Stimulated activated CD4-positive, alpha-beta T cell treated with anti-CD3 and anti-CD28 coated beads, Interleukin-1b, Interleukin-23, amount 100 ng/mL, for 4 hours (primary cell): ENCODE data around the gene CCDC78.

Source experiments
- DNase-seq, 2 donors: peaks; one replicate each; pipeline ENCODE4 v3.0.0-alpha.2; 2020; ENCODE audit warnings: low read depth in 2 of 2

Gene CCDC78

DNA sequence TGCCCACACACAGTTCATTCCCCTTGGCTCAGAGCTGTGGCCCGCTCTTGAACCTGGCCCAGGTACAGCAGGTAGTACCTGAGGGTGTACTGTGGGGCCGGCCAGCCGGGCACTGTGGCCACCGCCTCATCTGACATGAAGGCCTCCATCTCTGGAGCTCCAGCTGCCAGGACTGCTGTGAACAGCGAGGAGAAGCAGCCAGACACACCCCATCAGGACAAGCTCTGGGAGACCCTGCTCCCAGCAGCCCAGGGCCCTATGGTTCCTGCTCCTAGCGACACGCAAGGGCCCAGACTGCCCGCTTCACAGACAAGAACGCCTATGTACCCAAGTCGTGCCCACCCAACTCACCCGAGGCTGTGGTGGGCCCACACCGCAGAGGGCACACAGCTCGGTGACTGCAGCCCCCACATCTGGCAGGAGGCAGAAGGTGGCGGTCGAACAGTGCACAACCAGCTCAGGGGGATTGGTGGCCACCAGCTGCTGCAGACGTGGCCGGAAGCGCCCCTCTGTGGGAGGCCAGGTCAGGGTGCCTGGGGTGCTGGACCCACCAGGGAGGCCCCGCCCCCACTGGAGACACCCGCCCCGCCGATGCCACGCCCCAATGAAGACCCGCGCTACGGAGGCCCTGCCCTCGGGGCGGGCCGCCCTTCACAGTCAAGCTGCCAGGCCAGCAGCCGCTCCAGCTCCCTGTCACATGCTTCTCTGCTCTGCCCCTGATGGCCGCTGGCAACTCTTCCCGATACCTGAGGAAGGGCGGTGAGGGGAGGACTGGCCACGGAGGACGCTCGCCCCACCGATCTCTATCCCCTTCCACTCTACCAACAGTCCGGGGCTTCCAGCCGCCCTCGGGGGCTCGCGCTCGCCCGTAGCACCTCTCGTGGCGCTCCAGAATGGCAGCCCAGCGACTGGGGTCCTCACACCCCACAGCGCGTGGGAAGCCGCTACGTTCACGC lies 47.1 kb downstream of the CCDC78 start:
- DNase-seq = peak in 1 of 2 donors; percentile 49

DNA sequence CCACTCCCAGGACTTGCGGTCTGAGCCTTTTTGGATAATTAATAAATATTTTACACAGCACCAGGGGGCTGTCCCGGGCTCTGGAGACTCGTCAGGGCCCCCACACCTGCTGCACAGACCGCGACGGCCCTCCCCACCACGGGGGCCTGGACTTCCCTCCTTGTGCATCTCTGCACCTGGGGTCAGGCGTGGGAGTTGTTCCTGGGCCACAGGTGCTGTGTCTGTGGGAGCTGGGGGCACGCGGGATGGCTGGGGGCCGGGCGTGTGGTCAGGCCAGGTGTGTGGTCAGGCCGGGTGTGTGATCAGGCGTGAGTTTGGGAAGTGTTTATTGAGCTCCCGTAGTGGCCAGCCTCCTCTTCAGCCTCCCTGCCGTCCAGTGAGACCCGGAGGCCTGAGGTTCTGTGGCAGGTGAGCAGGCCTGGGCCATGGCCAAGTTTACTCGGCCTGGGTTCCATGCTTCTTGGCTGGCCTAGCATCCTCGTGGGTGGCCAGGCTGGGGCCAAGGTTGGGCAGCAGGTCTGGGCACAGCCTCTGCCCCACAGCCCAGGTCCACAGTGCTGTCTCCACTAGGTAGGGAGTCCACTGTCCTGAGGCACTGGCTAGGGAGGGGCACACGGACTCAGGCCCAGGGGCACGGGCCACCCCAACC lies 47.9 kb downstream of the CCDC78 start:
- DNase-seq = no peak

DNA sequence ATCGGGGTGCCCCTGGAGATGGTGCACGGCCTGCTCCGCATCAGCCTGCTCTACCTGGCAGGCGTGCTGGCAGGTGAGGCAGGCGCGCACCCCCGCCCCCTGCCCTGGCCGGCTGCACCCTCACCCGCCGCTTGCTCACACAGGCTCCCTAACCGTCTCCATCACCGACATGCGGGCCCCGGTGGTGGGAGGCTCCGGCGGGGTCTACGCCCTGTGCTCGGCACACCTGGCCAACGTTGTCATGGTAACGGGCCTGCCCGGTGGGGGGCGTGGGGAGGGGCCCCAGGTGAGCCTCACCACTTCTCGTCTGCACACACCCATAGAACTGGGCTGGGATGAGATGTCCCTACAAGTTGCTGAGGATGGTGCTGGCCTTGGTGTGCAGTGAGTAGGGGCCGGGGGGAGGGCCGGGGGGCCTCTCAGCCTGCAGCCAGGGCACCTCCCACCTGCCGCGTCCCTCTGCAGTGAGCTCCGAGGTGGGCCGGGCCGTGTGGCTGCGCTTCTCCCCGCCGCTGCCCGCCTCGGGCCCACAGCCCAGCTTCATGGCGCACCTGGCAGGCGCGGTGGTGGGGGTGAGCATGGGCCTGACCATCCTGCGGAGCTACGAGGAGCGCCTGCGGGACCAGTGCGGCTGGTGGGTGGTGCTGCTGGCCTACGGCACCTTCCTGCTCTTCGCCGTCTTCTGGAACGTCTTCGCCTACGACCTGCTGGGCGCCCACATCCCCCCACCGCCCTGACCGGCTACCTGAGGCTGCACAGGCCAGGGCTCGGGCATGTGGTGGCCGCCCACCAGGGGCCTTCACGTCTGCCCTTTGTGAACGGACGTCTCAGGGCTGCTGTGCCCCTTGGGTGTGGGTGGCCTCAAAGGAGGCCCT lies 48.7 kb downstream of the CCDC78 start:
- no peak for DNase-seq

DNA sequence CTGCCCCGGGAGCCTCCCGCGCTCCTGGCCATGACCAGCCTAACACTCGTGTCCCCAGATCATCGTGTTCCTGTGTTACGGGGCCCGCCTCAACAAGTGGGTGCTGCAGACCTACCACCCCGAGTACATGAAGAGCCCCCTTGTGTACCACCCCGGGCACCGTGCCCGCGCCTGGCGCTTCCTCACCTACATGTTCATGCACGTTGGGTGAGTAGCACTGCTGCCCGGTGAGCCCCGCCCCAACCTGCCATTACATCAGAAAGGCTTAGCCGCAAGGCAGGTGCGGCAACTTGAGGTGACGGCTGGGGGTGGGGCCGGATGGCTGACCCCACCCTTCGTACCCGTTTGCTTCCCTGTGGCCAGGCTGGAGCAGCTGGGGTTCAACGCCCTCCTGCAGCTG lies 49.3 kb downstream of the CCDC78 start:
- DNase-seq = no peak

DNA sequence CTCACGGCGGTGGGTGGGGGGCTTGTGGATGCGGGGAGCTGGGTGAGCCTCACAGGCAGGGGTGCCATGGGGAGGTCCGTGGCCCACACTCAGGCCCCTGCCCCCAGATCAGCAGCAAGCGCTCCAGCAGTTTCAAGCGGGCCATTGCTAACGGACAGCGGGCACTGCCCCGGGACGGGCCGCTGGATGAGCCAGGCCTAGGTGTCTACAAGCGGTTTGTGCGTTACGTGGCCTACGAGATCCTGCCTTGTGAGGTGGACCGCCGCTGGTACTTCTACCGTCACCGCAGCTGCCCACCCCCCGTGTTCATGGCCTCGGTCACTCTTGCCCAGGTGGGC lies 49.7 kb downstream of the CCDC78 start:
- no peak for DNase-seq

DNA sequence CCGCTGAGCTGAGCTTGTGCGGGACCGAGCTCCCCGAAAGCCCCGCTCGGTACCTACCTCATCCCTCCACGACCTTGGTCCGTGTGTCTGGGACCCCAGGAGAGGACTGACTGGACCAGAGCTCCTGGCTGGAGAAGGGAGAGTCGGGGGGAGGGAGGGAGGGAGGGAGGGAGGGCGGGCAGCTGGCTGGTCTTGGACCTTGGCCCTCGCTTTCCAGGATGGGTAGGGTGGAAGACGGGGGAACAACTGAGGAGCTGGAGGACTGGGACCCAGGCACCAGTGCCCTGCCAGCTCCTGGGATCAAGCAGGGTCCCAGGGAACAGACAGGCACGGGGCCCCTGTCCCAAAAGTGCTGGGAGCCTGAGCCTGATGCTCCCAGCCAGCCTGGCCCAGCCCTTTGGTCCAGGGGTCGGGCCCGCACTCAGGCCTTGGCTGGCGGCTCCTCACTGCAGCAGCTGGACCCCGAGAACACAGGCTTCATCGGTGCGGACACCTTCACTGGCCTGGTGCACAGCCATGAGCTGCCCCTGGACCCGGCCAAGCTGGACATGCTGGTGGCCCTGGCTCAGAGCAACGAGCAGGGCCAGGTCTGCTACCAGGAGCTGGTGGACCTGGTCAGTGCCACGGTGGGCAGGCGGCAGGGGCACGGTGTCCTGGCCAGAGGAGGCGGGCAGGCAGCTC lies 50.2 kb downstream of the CCDC78 start:
- no peak for DNase-seq

DNA sequence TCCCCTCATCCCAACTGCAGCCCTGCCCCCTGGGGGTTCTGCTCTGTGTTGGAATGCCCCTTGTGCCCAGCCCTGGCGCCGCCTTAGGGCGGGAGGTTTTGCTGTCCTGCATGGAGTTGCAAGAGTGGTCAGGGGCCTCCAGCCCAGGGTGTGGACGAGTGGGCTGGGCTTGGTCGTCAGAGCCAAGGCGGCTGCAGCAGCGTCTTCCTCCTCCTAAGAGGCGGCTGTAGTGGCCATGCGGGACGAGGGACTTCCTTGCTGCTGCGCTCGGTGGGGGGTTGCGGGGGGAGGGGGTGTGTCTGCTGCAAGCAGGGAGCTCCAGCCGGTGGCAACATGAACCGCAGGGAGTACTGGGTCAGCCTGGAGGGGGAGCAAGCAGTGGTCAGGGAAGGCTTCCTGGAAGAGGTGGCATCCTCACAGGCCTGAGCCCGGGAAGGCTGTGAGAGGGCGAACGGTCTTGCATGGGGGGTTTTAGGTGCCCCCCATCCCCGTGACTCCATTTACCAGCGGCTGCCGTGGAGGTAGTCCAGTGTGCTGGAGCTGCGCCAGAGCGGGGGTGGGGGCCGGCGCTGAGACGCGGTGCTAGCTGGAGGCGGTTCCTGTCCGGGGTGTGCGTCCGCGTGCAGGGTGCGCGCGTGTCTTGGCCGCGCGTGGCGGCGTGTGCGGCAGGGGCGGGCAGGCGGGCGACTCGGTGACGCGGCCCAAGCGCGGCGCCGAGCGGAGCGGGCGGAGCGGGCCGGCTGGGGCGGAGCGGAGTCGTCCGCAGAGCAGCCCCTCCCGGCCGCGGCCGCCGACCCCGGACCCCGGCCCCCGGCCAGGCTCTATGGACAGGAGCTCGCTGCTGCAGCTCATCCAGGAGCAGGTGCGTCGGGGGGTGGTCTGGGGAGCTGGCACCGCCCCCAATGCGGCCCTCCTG lies 51.0 kb downstream of the CCDC78 start, which contains the start of gene RHBDL1:
RHBDL1 (plus strand) TSS at position 704 of the 916 bp plus-strand sequence; CDS start at position 824, 120 bp downstream.
- DNase-seq = no peak

DNA sequence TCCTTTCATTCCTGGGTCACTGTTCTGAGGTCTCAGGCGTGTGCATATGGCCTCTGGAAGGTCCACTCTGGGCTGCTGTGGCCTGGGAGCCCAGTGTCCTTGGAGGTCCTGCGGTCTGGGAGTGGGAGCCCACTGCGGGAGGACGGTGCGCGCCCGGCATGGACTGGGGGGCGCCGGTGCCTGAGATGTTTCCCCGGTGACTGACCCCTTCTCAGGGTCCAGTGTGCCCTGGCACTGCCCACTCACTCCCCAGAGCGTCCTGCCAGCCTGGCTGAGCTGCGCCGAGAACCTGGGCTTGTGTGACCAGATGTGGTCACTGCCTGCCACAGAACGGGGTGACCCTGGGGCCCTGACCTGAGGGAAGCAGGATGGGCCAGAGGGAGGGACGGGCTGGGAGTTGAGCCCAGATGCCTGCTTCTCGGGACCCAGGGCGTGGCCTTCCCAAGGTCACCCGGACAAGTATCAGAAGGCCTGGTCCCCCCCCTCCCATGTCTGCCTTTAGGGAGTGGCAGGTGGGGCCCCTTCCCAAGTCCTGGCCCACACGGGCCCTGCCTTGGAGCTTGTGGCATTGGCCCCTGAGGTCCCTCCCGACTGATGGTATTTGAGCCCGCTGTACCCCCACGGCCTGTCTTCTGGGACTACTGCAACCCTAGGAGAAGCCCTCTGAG lies 51.9 kb downstream of the CCDC78 start:
- no peak for DNase-seq

DNA sequence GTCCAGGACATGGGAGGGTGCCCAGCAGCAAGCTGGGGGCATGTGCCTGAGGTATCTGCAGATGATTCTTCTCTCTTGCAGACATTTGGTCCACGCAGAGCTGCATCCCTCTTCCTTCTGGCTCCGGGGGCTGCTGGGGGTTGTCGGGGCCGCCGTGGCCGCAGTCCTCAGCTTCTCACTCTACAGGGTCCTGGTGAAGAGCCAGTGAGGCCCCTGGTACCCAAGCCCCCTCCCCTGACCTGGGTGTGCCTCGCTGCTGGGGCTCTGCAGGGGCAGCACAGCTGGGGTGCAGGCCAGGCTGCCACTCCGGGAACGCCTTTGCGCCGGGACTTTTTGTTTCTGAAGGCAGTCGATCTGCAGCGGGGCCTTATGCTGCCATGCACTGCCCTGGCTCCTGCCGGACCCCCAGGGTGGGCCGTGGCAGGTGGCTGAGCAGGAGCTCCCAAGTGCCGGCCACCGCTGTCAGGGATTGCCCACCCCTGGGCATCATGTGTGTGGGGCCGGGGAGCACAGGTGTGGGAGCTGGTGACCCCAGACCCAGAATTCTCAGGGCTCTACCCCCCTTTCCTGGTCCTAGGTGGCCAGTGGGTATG lies 52.7 kb downstream of the CCDC78 start:
- no peak for DNase-seq

DNA sequence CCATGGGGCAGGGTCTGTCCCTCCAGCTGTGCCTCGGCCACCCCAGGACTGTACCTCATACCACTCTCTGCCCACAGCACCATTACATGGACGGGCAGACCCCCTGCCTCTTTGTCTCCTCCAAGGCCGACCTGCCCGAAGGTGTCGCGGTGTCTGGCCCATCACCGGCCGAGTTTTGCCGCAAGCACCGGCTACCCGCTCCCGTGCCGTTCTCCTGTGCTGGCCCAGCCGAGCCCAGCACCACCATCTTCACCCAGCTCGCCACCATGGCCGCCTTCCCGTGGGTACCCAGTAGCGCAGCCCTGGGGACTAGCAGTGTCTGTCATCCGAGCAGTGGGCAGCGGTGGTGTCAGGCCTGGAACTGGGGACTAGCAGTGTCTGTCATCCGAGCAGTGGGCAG lies 53.4 kb downstream of the CCDC78 start:
- DNase-seq = no peak
